Fibroblast of lung (primary cell): ENCODE measurements around the gene OR5AU1. TPM values are rescaled to one million over a fixed set of nuclear protein-coding genes. Genes with fewer than 3 reads are reported as not detected.

ENCODE experiments used
- DNase-seq, 2 donors: peaks; one replicate each; pipeline versions ENCODE4 v3.0.0 to v3.0.0-alpha.2; 2010; ENCODE audit warnings: low read depth in 2 of 2
- H2AFZ ChIP-seq: 2 replicates; pipeline ENCODE4 v1.5.1; 2012; ENCODE audit warnings: low read length, control low read depth, inconsistent platforms
- H3K27ac ChIP-seq: 2 replicates; pipeline ENCODE4 v1.5.1; 2011; ENCODE audit warnings: low read length, control low read depth; ENCODE audit not compliant: insufficient read depth
- H3K27me3 ChIP-seq: 2 replicates; pipeline ENCODE4 v1.5.1; 2011; ENCODE audit warnings: mild to moderate bottlenecking, low read length; ENCODE audit not compliant: control insufficient read depth, insufficient read depth
- H3K36me3 ChIP-seq: 2 replicates; pipeline ENCODE4 v1.5.1; 2011; ENCODE audit warnings: low read length; ENCODE audit not compliant: control insufficient read depth, insufficient read depth
- H3K4me1 ChIP-seq: 2 replicates; pipeline ENCODE4 v1.5.1; 2011; ENCODE audit warnings: low read length; ENCODE audit not compliant: control insufficient read depth, insufficient read depth; ENCODE audit errors: extremely low read depth
- H3K4me2 ChIP-seq: 2 replicates; pipeline ENCODE4 v1.5.1; 2011; ENCODE audit warnings: low read length, control low read depth; ENCODE audit not compliant: insufficient read depth; ENCODE audit errors: extremely low read depth
- H3K4me3 ChIP-seq, 4 experiments: fragments of 200-600 bp in 1 of 4; sonication (generic) in 1 of 4; replicated peaks in 1 of 4; 2 replicates each; pipeline ENCODE4 v1.5.1; 2011 to 2016; ENCODE audit warnings: low read length in 4 of 4, low read depth in 3 of 4, mild to moderate bottlenecking in 3 of 4, control low read depth in 2 of 4, inconsistent platforms in 1 of 4, mixed read lengths in 1 of 4; ENCODE audit not compliant: insufficient read depth in 1 of 4; ENCODE audit errors: control extremely low read depth in 1 of 4
- H3K79me2 ChIP-seq: 2 replicates; pipeline ENCODE4 v1.5.1; 2012; ENCODE audit warnings: mild to moderate bottlenecking, low read length, inconsistent platforms; ENCODE audit not compliant: control insufficient read depth, insufficient read depth
- H3K9ac ChIP-seq: 2 replicates; pipeline ENCODE4 v1.5.1; 2011; ENCODE audit warnings: mild to moderate bottlenecking, low read length, control low read depth; ENCODE audit not compliant: insufficient read depth
- H3K9me3 ChIP-seq: 2 replicates; pipeline ENCODE4 v1.5.1; 2012; ENCODE audit warnings: low read depth, low read length; ENCODE audit not compliant: control insufficient read depth, insufficient read depth
- H4K20me1 ChIP-seq: 2 replicates; pipeline ENCODE4 v1.5.1; 2011; ENCODE audit warnings: low read length; ENCODE audit not compliant: control insufficient read depth, insufficient read depth; ENCODE audit errors: extremely low read depth
- EZH2 ChIP-seq: IDR thresholded peaks from 2 replicates; pipeline ENCODE4 v1.5.1; 2012; ENCODE audit warnings: low read length, control low read depth, mild to moderate bottlenecking; ENCODE audit errors: missing control alignments
- polyA plus RNA-seq, 2 donors: library from polyadenylated mRNA; depleted of rRNA in 1 of 2; stranded (reverse) in 1 of 2; unstranded in 1 of 2; fragments of >200 nt; gene quantifications; 2 replicates each; pipeline ENCODE4 v1.2.1, GENCODE V29; 2011 to 2012; ENCODE audit warnings: missing spikeins in 1 of 2
- total RNA-seq: library from RNA; depleted of rRNA; stranded (reverse); fragments of >200 nt; gene quantifications from 2 replicates; pipeline ENCODE4 v1.2.1, GENCODE V29; 2014
- TF ChIP-seq, protein P1 (sequence below), 2 donors: IDR thresholded peaks in 1 of 2; conservative IDR thresholded peaks in 1 of 2; 1 replicate in 1 of 2; 2 replicates in 1 of 2; pipeline ENCODE4 v1.5.1; 2011 to 2012; ENCODE audit warnings: low read length in 2 of 2, control low read depth in 1 of 2, inconsistent platforms in 1 of 2, low read depth in 1 of 2, mild to moderate bottlenecking in 1 of 2

The OR5AU1 gene
- total and polyA plus RNA-seq, 2 donors (not counting 1 experiment from before 2014, with no cell fraction given): not detected

DNA sequence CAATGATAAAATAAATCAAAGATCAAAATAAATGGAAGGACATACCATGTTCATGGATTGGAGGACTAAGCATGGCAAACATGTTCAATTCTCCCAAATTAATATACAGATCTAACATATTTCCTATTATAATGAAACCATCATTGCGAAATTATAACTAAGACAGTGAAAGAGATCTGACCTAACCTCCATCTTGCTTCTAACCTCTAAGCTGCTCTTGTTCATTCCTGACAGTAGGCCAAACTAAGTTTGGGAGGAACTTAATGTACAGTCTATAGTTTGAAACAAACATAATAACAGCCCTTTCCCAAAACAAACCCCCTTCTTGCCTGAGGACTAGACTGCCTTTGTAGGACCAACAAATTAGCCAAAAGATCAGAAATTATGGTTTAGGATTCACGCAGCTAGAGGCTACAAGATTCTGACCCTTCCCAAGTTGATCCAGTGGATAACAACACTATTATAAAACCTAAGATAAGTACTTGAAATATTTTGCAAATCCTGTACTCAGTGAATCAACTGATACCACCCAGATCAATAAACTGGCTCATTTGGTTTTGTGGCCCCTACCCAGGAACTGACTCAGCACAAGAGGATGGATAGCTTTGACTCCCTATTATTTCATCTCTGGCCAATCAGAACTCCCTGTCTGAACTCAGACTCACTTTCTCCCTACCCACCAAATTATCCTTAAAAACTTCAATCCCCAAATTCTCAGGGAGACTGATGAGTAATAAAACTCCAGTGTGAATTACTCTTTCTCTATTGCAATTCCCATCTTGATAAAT, 41.7 kb upstream of the OR5AU1 start:
- Histone ChIP-seq H3K4me3 (no peak overlapping the region), H3K9me3 (no peaks in the 10 kb centered on the region), H3K9ac (no peak overlapping the region), H2AFZ (no peak overlapping the region), H3K36me3 (no peaks in the 10 kb centered on the region), H3K79me2 (no peaks in the 10 kb centered on the region), H4K20me1 (no peaks in the 10 kb centered on the region), H3K4me1 (no peaks in the 10 kb centered on the region), H3K27me3 (no peaks in the 10 kb centered on the region), H3K27ac (no peak overlapping the region), H3K4me2 (no peak overlapping the region)
- DNase-seq: peak in 1 of 2 donors; percentile 24
- TF ChIP-seq, protein P1, sequence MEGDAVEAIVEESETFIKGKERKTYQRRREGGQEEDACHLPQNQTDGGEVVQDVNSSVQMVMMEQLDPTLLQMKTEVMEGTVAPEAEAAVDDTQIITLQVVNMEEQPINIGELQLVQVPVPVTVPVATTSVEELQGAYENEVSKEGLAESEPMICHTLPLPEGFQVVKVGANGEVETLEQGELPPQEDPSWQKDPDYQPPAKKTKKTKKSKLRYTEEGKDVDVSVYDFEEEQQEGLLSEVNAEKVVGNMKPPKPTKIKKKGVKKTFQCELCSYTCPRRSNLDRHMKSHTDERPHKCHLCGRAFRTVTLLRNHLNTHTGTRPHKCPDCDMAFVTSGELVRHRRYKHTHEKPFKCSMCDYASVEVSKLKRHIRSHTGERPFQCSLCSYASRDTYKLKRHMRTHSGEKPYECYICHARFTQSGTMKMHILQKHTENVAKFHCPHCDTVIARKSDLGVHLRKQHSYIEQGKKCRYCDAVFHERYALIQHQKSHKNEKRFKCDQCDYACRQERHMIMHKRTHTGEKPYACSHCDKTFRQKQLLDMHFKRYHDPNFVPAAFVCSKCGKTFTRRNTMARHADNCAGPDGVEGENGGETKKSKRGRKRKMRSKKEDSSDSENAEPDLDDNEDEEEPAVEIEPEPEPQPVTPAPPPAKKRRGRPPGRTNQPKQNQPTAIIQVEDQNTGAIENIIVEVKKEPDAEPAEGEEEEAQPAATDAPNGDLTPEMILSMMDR (conservative IDR thresholded peaks at IDR 0.05 in 1 of 2, IDR thresholded peaks at IDR 0.05 in 1 of 2; ENCODE audit: low read depth in 1 of 2, low read length in 2 of 2): no peak
- no peak for TF ChIP-seq EZH2

DNA sequence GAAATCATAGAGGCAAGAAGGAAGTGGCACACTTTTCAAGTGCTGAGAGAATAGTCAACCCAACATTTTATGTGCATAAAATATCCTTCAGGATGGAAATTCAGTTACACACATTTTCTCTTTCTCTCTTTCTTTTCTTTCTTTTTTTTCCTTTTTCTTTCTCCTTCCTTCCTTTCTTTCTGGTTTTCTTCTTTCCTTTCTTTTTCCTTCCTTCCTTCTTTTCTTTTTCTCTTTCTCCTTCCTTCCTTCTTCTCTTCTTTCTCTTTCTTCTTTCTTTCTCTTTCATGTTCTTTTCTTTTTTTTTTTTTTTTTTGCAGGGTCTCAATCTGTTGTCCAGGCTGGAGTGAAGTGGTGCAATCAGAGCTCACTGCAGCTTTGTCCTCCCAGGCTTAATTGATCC, 38.7 kb upstream of the OR5AU1 start:
- H3K4me2 ChIP-seq: no peak overlapping the region
- DNase-seq: no peak
- no peaks in the 10 kb centered on the region for H3K27me3 ChIP-seq
- H3K36me3 ChIP-seq: no peaks in the 10 kb centered on the region
- no peak overlapping the region for H3K4me3 ChIP-seq
- no peak for TF ChIP-seq EZH2
- TF ChIP-seq, protein P1 (conservative IDR thresholded peaks at IDR 0.05 in 1 of 2, IDR thresholded peaks at IDR 0.05 in 1 of 2; ENCODE audit: low read depth in 1 of 2, low read length in 2 of 2): no peak
- H3K27ac ChIP-seq: no peak overlapping the region
- H3K9me3 ChIP-seq: no peaks in the 10 kb centered on the region
- H3K79me2 ChIP-seq: no peaks in the 10 kb centered on the region
- H3K9ac ChIP-seq: no peak overlapping the region
- H2AFZ ChIP-seq: no peak overlapping the region
- no peaks in the 10 kb centered on the region for H4K20me1 ChIP-seq
- no peaks in the 10 kb centered on the region for H3K4me1 ChIP-seq

DNA sequence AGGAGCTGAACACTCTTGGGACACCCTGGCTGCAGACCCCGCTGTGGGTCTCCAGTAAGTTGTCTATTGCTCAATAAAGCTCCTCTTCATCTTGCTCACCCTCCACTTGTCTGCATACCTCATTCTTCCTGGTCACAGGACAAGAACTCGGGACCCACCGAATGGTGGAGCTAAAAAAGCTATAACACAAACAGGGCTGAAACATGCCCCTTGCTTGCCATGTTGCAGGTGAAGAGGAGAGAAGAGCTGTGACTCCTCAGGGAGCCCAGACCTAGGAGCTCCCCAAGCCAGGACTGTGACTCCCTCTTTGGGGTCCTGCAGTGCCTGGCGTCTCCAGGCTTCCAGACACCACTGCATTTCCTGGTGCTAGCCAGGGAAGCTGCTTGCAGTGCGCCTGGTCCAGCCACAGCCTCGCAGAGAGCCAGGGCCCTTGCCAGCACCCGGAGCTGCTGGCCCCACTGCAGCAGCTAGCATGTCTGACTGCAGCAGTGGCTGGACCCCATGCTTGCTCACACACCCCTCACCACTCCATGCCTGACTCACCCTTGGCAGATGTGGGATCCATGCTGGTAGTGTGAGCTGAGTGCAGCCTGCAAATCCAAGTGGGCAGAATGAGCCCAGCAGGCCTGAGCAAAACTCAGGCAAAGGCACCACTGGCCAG, 37.1 kb upstream of the OR5AU1 start:
- Histone ChIP-seq H3K27me3 (no peaks in the 10 kb centered on the region), H3K9me3 (no peaks in the 10 kb centered on the region), H4K20me1 (no peaks in the 10 kb centered on the region), H3K27ac (no peak overlapping the region), H3K4me2 (no peak overlapping the region), H3K4me1 (no peaks in the 10 kb centered on the region), H3K79me2 (no peaks in the 10 kb centered on the region), H3K9ac (no peak overlapping the region), H3K36me3 (no peaks in the 10 kb centered on the region), H3K4me3 (no peak overlapping the region), H2AFZ (no peak overlapping the region)
- peak in 1 of 2 donors; percentile 51 for DNase-seq
- TF ChIP-seq EZH2: no peak
- TF ChIP-seq, protein P1 (conservative IDR thresholded peaks at IDR 0.05 in 1 of 2, IDR thresholded peaks at IDR 0.05 in 1 of 2; ENCODE audit: low read depth in 1 of 2, low read length in 2 of 2): no peak
